Left ventricle myocardium inferior (tissue), 1 donor: Measurements from ENCODE around the gene ADAMTS8. TPM values are rescaled to one million over a fixed set of nuclear protein-coding genes. Genes with fewer than 3 reads are reported as not detected.

Experiments
- DNase-seq: peaks from one replicate; pipeline ENCODE4 v3.0.0-alpha.2; 2020
- H3K27ac ChIP-seq: fragments of 200-600 bp; replicated peaks from 2 replicates; pipeline ENCODE4 v1.8.0; 2021
- H3K27me3 ChIP-seq: fragments of 200-600 bp; 2 replicates; pipeline ENCODE4 v1.8.0; 2021; ENCODE audit warnings: low read depth
- H3K36me3 ChIP-seq: fragments of 200-600 bp; 2 replicates; pipeline ENCODE4 v1.8.0; 2021
- H3K4me1 ChIP-seq: fragments of 200-600 bp; 2 replicates; pipeline ENCODE4 v1.8.0; 2021
- H3K4me3 ChIP-seq: fragments of 200-600 bp; 2 replicates; pipeline ENCODE4 v1.8.0; 2021; ENCODE audit warnings: mild to moderate bottlenecking, moderate library complexity
- H3K9me3 ChIP-seq: fragments of 200-600 bp; replicated peaks from 2 replicates; pipeline ENCODE4 v1.8.0; 2021
- intact Hi-C: fragments of 100-400 bp; cut with micrococcal nuclease; formaldehyde crosslinking; loops from one replicate; pipeline ENCODE4 v1.11.0; 2022
- long read RNA-seq: library from polyadenylated mRNA; unstranded; transcript quantifications from one replicate; pipeline ENCODE4 v2.0.0, GENCODE V29; 2021
- total RNA-seq: library from RNA; stranded (reverse); fragmentation: NEBNext Ultra II Directional; extraction: Animal tissue kit (Norgen Biotek cat#: 25700); gene quantifications from one replicate; pipeline ENCODE4 v1.2.1, GENCODE V29; 2021
- TF ChIP-seq, protein P1 (sequence below): fragments of 200-600 bp; IDR thresholded peaks from 2 replicates; pipeline ENCODE4 v1.8.0; 2021; ENCODE audit warnings: antibody characterized with exemption, mild to moderate bottlenecking, borderline replicate concordance
- donor health status: DM: no; HTN: yes; CAD: no; lungs with severe emphysema.

The ADAMTS8 gene
- 0.85 TPM for total RNA-seq
- long read RNA-seq, full-length matches to known transcripts = 4 of 4 reads
- long read RNA-seq, partial matches to known transcripts = 0 of 4 reads
- long read RNA-seq, other reads (novel, unspliced or antisense) = 0 of 4 reads

DNA sequence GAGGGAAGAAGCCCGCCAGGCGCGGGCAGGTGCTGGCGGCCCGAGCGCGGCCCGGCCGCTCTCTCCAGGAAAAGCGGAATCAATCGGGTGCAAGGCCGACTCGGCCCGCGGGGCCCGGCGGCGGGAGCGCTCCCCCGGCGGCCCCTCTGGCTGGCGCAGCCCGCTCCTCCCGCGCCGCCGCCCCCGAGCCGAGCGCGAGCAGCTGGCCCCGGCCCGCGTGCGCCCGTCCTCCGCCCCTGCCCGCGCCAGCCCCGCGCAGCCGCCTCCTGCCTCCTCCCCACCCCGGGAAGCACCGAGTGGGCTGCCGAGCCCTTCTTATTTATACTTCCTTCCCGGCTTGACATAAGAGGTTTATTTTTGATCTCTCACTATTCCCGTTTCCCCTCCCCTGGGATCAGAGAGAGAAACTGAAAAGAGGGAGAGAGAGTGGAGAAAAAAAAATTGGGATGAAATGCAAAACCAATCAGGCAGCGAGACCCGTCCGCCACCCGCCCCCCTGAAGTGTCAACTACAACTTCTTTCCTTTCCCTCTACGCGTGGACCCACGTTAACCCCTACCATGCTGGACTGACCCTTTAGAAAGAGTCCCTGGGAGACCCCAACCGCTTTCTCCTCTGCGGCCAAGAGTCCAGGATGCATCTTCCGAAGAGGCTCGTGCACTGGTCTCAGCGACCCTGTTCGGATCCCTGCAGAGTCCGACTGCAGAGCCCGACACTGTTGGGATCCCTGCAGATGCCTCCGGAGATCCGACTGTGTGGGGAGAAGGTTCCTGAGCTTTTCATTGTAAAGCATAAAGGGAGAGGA lies at the start of gene ADAMTS8:
Gene ADAMTS8, minus strand, starts transcription at position 294 of the 804 bp plus-strand sequence. CDS start 323 bp downstream, outside the sequence.
- H3K27me3 ChIP-seq = peaks cover 69% of the 10 kb centered on the region
- H3K27ac ChIP-seq = no peak within 1 kb of the TSS
- peaks cover 22% of the 10 kb centered on the region for H3K4me1 ChIP-seq
- intact Hi-C loops = loop anchor here (10.0 kb wide), 1 partner anchor 214 kb away; no protein-coding TSS in a partner anchor
- H3K36me3 ChIP-seq = no peaks in the 10 kb centered on the region
- no peaks in the 10 kb centered on the region for H3K9me3 ChIP-seq
- TF ChIP-seq, protein P1, sequence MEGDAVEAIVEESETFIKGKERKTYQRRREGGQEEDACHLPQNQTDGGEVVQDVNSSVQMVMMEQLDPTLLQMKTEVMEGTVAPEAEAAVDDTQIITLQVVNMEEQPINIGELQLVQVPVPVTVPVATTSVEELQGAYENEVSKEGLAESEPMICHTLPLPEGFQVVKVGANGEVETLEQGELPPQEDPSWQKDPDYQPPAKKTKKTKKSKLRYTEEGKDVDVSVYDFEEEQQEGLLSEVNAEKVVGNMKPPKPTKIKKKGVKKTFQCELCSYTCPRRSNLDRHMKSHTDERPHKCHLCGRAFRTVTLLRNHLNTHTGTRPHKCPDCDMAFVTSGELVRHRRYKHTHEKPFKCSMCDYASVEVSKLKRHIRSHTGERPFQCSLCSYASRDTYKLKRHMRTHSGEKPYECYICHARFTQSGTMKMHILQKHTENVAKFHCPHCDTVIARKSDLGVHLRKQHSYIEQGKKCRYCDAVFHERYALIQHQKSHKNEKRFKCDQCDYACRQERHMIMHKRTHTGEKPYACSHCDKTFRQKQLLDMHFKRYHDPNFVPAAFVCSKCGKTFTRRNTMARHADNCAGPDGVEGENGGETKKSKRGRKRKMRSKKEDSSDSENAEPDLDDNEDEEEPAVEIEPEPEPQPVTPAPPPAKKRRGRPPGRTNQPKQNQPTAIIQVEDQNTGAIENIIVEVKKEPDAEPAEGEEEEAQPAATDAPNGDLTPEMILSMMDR = no peak
- H3K4me3 ChIP-seq = peak within 1 kb of the TSS; percentile 60
- DNase-seq = no peak

GRCh38 chr11:130477586-130478203 lies 49.3 kb upstream of the ADAMTS8 start:
- Histone ChIP-seq H3K9me3 (no peaks in the 10 kb centered on the region), H3K27me3 (no peaks in the 10 kb centered on the region), H3K36me3 (peaks cover 27% of the 10 kb centered on the region), H3K27ac (peak overlapping the region; percentile 88), H3K4me3 (no peak overlapping the region), H3K4me1 (peaks cover 81% of the 10 kb centered on the region)
- TF ChIP-seq, protein P1 = no peak
- intact Hi-C loops = no loop called here
- DNase-seq = no peak

DNA sequence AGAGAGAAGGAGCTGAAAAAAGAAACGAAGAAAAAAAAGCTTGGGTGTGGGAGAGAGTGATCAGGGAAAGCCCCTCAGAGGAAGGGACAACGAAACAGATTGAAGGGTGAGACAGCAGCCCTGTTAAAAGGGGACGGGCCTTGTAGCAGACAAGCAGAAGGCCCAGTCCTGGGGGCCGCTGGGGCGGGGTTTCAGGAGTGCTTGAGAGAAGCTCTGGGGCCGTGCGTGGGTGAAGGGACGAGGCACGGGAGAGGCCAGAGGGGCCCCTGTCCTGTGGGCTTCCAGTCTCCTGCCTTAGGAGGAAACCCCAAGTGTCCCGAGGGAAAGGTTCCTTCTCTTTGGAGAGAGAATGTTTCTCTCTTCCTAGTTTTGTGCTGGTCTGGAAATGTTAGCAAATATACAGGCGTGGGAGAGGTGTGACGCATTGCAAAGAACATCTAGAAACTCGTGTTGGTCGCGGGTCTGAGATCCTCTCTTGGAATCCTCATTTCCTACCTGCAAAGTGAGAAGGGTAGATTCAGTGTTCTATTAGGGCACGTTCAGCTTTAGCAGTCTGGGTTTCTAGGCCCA lies 48.6 kb upstream of the ADAMTS8 start:
- no peaks in the 10 kb centered on the region for H3K27me3 ChIP-seq
- H3K4me3 ChIP-seq = no peak overlapping the region
- TF ChIP-seq, protein P1 = no peak
- peaks cover 34% of the 10 kb centered on the region for H3K36me3 ChIP-seq
- peak overlapping the region; percentile 88 for H3K27ac ChIP-seq
- no peaks in the 10 kb centered on the region for H3K9me3 ChIP-seq
- intact Hi-C loops = no loop called here
- H3K4me1 ChIP-seq = peaks cover 76% of the 10 kb centered on the region
- no peak for DNase-seq

DNA sequence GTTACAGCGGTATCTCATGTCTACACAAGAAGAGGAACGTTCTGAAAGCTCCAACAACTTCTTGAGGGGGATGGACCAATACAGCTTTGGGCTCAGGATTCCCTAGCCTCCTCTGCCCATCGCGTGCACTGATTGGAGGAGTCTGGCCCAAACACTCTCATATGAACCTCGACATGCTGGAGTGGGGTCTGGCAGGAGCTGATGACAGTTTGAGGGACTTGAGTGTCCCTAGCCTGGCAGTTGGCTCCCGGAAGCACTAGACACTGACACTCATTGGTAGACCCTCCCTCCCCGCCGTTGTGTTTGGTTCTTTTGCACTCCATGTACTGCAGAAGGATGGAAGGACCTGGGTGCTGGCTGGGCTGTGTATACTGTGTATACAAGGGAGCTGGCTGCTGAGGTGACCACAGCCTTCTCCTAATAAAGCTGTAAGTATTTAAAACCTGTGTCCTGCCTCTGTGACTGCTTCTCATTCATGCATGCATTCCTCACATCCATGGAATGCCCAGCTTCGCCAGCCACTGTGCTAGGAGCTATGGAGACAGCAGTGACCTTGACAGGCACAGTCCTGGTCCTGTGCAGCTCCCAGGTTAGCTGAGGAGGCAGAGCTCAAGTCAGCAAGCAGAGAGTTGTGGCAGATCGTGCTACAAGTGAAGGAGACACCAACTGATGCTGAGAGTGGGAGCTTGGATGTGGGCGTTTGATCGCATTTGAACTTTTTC lies 48.0 kb upstream of the ADAMTS8 start:
- peaks cover 69% of the 10 kb centered on the region for H3K4me1 ChIP-seq

More for the DNA sequence above, 48.0 kb upstream of the ADAMTS8 start:
- peaks cover 40% of the 10 kb centered on the region for H3K36me3 ChIP-seq
- intact Hi-C loops = no loop called here
- TF ChIP-seq, protein P1 = no peak
- H3K27me3 ChIP-seq = no peaks in the 10 kb centered on the region
- peak overlapping the region; percentile 88 for H3K27ac ChIP-seq
- H3K9me3 ChIP-seq = no peaks in the 10 kb centered on the region
- H3K4me3 ChIP-seq = no peak overlapping the region
- peak; percentile 50 for DNase-seq
